ENCODE data around the gene PDSS2. TPM values are rescaled to one million over a fixed set of nuclear protein-coding genes. Genes with fewer than 3 reads are reported as not detected.

PDSS2 gene
- total and polyA plus RNA-seq, 2 of the 8 experiments (the other 6 are each of a cell fraction or from before 2014, with no cell fraction given) = 10.7 to 16.1 TPM

DNA sequence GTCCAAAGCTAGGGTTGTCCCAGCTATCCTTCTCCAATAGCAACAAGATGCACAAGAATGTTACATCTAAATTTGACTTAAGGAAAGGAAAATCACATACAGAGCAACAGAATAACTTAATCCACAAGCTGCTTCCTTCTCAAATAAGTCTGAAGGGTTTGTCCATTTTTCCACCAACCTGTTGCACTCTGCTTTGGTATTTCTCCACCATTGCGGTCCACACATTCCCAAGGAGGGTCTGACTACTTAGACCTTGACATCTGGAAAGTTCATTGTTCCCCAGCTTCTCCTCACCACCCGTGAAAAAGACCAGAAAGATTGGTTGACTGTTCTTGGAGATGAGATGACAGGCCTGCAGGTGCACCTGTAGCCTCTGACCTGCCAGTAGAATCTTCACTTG, 72.5 kb downstream of the PDSS2 start:
- FAIRE-seq = peak; percentile 66
- Histone ChIP-seq H3K23me2 (ENCODE audit: low read depth, low read length) (no peaks in the 10 kb centered on the region), H3K4me3 (ENCODE audit: extremely low read depth in 1 of 4, insufficient read depth in 2 of 4, low read depth in 3 of 4, low read length in 4 of 4) (no peak overlapping the region), H3K36me3 (ENCODE audit: control insufficient read depth in 2 of 4, insufficient read depth in 4 of 4, low read length in 3 of 4) (no peaks in the 10 kb centered on the region), H3K4ac (replicated peaks; ENCODE audit: insufficient read length, low read depth, low read length) (no peak overlapping the region), H2AK5ac (ENCODE audit: low read depth, low read length) (no peak overlapping the region), H2BK20ac (ENCODE audit: low read length) (no peak overlapping the region), H2AFZ (ENCODE audit: low read length) (no peak overlapping the region), H3K4me2 (ENCODE audit: insufficient read depth in 1 of 2, low read depth in 2 of 2, low read length in 2 of 2) (no peak overlapping the region), H3K79me1 (ENCODE audit: low read depth, low read length) (no peaks in the 10 kb centered on the region), H2BK5ac (ENCODE audit: low read depth, low read length) (no peak overlapping the region), H3K4me1 (replicated peaks in 1 of 4; ENCODE audit: control insufficient read depth in 3 of 4, insufficient read depth in 4 of 4, low read length in 3 of 4) (no peaks in the 10 kb centered on the region), H3K27ac (ENCODE audit: low read depth, low read length) (no peak overlapping the region), H3K14ac (ENCODE audit: insufficient read length) (no peak overlapping the region), H3K27me3 (replicated peaks in 1 of 4; ENCODE audit: control insufficient read depth in 3 of 4, extremely low read depth in 1 of 4, insufficient read depth in 3 of 4, low read length in 3 of 4) (no peaks in the 10 kb centered on the region), H2BK12ac (ENCODE audit: low read depth, low read length) (no peak overlapping the region), H3K9ac (replicated peaks in 1 of 4; ENCODE audit: extremely low read depth in 1 of 4, low read depth in 3 of 4, low read length in 3 of 4) (no peak overlapping the region), H3K23ac (ENCODE audit: insufficient read length) (no peak overlapping the region), H2BK120ac (replicated peaks; ENCODE audit: low read depth, low read length) (no peak overlapping the region), H3K9me3 (ENCODE audit: insufficient read depth in 2 of 2, low read depth in 1 of 2, low read length in 1 of 2) (no peaks in the 10 kb centered on the region), H3K79me2 (ENCODE audit: control insufficient read depth in 1 of 2, insufficient read depth in 2 of 2, low read length in 2 of 2) (peaks cover 0 to 3% of the 10 kb centered on the region in 2 experiments; a peak in 1 of 4 replicates), H4K91ac (replicated peaks; ENCODE audit: insufficient read length, low read length) (no peak overlapping the region), H2BK15ac (ENCODE audit: low read length) (no peak overlapping the region), H4K20me1 (replicated peaks in 1 of 2; ENCODE audit: control insufficient read depth in 1 of 2, insufficient read depth in 2 of 2, low read length in 2 of 2) (no peaks in the 10 kb centered on the region), H3K56ac (replicated peaks; ENCODE audit: insufficient read length, low read depth, low read length) (no peak overlapping the region), H4K5ac (ENCODE audit: insufficient read length, low read depth, low read length) (no peak overlapping the region), H3K18ac (ENCODE audit: extremely low read depth, low read length) (no peak overlapping the region), H4K8ac (ENCODE audit: extremely low read depth, insufficient read depth, low read length) (no peak overlapping the region)
- no peak for DNase-seq (ENCODE audit: low read depth in 1 of 2, low spot score in 2 of 2)
- ChIA-PET POLR2A (ENCODE audit: partially characterized antibody) (no interaction called here), CTCF (ENCODE audit: partially characterized antibody) (interaction anchor here (0.8 to 1.1 kb wide), 3 partner anchors 13 to 242 kb away, joined by 3 read pairs; no protein-coding TSS in a partner anchor)
- WGBS, 2 experiments (ENCODE audit: extremely low coverage in 1 of 2, insufficient coverage in 1 of 2, insufficient read length in 1 of 2, insufficient replicate concordance in 2 of 2, low coverage in 1 of 2, low lambda C conversion rate in 2 of 2, missing lambda C conversion rate in 1 of 2) = 93% methylated on average over 2 of the region's 2 CpGs; no CpG with 5 or more reads in 1 of the 2 experiments
- TF ChIP-seq JUND (IDR thresholded peaks at IDR 0.05; ENCODE audit: low read length) = no peak
- TF ChIP-seq NANOG (IDR thresholded peaks at IDR 0.05; ENCODE audit: insufficient read depth, low read depth, low read length, poor library complexity, severe bottlenecking) = no peak
- TF ChIP-seq HDAC2 (IDR thresholded peaks at IDR 0.05; ENCODE audit: borderline replicate concordance in 1 of 2, low read depth in 2 of 2, low read length in 2 of 2) = no peak
- TF ChIP-seq CTCF (IDR thresholded peaks at IDR 0.05; ENCODE audit: control extremely low read depth in 1 of 3, insufficient read depth in 1 of 3, low read depth in 1 of 3, low read length in 3 of 3) = no peak
- TF ChIP-seq GTF2F1 (IDR thresholded peaks at IDR 0.05; ENCODE audit: borderline replicate concordance, low read depth, low read length) = no peak
- no peak for TF ChIP-seq EGR1 (IDR thresholded peaks at IDR 0.05; ENCODE audit: borderline replicate concordance, low read depth, low read length)
- no peak for TF ChIP-seq CBX8 (IDR thresholded peaks at IDR 0.05; ENCODE audit: borderline replicate concordance, low read depth, low read length)
- TF ChIP-seq SUZ12 (IDR thresholded peaks at IDR 0.05; ENCODE audit: low read length) = no peak
- TF ChIP-seq, protein P1, sequence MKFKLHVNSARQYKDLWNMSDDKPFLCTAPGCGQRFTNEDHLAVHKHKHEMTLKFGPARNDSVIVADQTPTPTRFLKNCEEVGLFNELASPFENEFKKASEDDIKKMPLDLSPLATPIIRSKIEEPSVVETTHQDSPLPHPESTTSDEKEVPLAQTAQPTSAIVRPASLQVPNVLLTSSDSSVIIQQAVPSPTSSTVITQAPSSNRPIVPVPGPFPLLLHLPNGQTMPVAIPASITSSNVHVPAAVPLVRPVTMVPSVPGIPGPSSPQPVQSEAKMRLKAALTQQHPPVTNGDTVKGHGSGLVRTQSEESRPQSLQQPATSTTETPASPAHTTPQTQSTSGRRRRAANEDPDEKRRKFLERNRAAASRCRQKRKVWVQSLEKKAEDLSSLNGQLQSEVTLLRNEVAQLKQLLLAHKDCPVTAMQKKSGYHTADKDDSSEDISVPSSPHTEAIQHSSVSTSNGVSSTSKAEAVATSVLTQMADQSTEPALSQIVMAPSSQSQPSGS (IDR thresholded peaks at IDR 0.05; ENCODE audit: low read length) = no peak
